Measurements from ENCODE around the gene KIAA1217. TPM values are rescaled to one million over a fixed set of nuclear protein-coding genes. Genes with fewer than 3 reads are reported as not detected.

Gene KIAA1217
- total and polyA plus RNA-seq, 9 of the 15 experiments (the other 6 are each of a cell fraction or from before 2014, with no cell fraction given), result 0.04 TPM; not detected in 8

DNA sequence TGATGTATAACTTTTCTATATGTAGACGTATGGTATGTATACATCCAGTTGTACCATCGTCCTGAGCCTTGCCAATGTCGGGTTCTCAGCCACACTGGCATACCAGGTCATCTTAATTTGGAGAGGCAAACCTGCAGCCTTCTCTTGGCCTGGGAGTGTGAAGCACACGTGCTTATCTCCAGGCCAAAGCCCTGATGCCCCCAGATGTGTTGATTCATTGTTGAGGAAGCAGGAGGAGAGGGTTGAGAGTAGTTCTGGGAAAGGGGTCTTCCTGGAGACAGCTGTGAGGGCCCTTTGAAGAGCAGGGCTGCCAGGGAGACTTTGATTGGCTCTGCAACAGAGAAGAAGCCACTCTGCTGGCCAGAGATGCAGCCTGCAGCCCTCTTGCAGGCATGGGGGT, 359.1 kb downstream of the KIAA1217 start (continued):
- TF ChIP-seq, protein P1, sequence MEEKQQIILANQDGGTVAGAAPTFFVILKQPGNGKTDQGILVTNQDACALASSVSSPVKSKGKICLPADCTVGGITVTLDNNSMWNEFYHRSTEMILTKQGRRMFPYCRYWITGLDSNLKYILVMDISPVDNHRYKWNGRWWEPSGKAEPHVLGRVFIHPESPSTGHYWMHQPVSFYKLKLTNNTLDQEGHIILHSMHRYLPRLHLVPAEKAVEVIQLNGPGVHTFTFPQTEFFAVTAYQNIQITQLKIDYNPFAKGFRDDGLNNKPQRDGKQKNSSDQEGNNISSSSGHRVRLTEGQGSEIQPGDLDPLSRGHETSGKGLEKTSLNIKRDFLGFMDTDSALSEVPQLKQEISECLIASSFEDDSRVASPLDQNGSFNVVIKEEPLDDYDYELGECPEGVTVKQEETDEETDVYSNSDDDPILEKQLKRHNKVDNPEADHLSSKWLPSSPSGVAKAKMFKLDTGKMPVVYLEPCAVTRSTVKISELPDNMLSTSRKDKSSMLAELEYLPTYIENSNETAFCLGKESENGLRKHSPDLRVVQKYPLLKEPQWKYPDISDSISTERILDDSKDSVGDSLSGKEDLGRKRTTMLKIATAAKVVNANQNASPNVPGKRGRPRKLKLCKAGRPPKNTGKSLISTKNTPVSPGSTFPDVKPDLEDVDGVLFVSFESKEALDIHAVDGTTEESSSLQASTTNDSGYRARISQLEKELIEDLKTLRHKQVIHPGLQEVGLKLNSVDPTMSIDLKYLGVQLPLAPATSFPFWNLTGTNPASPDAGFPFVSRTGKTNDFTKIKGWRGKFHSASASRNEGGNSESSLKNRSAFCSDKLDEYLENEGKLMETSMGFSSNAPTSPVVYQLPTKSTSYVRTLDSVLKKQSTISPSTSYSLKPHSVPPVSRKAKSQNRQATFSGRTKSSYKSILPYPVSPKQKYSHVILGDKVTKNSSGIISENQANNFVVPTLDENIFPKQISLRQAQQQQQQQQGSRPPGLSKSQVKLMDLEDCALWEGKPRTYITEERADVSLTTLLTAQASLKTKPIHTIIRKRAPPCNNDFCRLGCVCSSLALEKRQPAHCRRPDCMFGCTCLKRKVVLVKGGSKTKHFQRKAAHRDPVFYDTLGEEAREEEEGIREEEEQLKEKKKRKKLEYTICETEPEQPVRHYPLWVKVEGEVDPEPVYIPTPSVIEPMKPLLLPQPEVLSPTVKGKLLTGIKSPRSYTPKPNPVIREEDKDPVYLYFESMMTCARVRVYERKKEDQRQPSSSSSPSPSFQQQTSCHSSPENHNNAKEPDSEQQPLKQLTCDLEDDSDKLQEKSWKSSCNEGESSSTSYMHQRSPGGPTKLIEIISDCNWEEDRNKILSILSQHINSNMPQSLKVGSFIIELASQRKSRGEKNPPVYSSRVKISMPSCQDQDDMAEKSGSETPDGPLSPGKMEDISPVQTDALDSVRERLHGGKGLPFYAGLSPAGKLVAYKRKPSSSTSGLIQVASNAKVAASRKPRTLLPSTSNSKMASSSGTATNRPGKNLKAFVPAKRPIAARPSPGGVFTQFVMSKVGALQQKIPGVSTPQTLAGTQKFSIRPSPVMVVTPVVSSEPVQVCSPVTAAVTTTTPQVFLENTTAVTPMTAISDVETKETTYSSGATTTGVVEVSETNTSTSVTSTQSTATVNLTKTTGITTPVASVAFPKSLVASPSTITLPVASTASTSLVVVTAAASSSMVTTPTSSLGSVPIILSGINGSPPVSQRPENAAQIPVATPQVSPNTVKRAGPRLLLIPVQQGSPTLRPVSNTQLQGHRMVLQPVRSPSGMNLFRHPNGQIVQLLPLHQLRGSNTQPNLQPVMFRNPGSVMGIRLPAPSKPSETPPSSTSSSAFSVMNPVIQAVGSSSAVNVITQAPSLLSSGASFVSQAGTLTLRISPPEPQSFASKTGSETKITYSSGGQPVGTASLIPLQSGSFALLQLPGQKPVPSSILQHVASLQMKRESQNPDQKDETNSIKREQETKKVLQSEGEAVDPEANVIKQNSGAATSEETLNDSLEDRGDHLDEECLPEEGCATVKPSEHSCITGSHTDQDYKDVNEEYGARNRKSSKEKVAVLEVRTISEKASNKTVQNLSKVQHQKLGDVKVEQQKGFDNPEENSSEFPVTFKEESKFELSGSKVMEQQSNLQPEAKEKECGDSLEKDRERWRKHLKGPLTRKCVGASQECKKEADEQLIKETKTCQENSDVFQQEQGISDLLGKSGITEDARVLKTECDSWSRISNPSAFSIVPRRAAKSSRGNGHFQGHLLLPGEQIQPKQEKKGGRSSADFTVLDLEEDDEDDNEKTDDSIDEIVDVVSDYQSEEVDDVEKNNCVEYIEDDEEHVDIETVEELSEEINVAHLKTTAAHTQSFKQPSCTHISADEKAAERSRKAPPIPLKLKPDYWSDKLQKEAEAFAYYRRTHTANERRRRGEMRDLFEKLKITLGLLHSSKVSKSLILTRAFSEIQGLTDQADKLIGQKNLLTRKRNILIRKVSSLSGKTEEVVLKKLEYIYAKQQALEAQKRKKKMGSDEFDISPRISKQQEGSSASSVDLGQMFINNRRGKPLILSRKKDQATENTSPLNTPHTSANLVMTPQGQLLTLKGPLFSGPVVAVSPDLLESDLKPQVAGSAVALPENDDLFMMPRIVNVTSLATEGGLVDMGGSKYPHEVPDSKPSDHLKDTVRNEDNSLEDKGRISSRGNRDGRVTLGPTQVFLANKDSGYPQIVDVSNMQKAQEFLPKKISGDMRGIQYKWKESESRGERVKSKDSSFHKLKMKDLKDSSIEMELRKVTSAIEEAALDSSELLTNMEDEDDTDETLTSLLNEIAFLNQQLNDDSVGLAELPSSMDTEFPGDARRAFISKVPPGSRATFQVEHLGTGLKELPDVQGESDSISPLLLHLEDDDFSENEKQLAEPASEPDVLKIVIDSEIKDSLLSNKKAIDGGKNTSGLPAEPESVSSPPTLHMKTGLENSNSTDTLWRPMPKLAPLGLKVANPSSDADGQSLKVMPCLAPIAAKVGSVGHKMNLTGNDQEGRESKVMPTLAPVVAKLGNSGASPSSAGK (IDR thresholded peaks at IDR 0.05), result peak; percentile 92
- TF ChIP-seq KDM4B (IDR thresholded peaks at IDR 0.05; ENCODE audit: borderline replicate concordance in 2 of 2, low read depth in 1 of 2) (no peak), CBFA2T3 (IDR thresholded peaks at IDR 0.05) (peak; percentile 54), PHB2 (IDR thresholded peaks at IDR 0.05; ENCODE audit: low read depth) (no peak), ZNF766 (CRISPR knock-in tag; conservative IDR thresholded peaks at IDR 0.05) (no peak), DMBX1 (CRISPR knock-in tag; IDR thresholded peaks at IDR 0.05; ENCODE audit: borderline replicate concordance) (peak; percentile 37; the same call in 1 of the 2 replicates), ZSCAN32 (CRISPR knock-in tag; IDR thresholded peaks at IDR 0.05) (no peak), KLF13 (tag; IDR thresholded peaks at IDR 0.05; ENCODE audit: borderline replicate concordance, low read depth) (no peak), ARID1B (IDR thresholded peaks at IDR 0.05) (peak; percentile 69), ZNF143 (CRISPR knock-in tag; IDR thresholded peaks at IDR 0.05) (no peak), PURB (CRISPR knock-in tag; IDR thresholded peaks at IDR 0.05; ENCODE audit: low read depth) (no peak), FOXK1 (CRISPR knock-in tag; IDR thresholded peaks at IDR 0.05; ENCODE audit: borderline replicate concordance) (no peak)
- TF ChIP-seq, protein P2, sequence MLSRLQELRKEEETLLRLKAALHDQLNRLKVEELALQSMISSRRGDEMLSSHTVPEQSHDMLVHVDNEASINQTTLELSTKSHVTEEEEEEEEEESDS (CRISPR knock-in tag; IDR thresholded peaks at IDR 0.05), result no peak
- TF ChIP-seq, protein P3, sequence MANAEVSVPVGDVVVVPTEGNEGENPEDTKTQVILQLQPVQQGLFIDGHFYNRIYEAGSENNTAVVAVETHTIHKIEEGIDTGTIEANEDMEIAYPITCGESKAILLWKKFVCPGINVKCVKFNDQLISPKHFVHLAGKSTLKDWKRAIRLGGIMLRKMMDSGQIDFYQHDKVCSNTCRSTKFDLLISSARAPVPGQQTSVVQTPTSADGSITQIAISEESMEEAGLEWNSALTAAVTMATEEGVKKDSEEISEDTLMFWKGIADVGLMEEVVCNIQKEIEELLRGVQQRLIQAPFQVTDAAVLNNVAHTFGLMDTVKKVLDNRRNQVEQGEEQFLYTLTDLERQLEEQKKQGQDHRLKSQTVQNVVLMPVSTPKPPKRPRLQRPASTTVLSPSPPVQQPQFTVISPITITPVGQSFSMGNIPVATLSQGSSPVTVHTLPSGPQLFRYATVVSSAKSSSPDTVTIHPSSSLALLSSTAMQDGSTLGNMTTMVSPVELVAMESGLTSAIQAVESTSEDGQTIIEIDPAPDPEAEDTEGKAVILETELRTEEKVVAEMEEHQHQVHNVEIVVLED (CRISPR knock-in tag; IDR thresholded peaks at IDR 0.05), result no peak
- TF ChIP-seq, protein P4, sequence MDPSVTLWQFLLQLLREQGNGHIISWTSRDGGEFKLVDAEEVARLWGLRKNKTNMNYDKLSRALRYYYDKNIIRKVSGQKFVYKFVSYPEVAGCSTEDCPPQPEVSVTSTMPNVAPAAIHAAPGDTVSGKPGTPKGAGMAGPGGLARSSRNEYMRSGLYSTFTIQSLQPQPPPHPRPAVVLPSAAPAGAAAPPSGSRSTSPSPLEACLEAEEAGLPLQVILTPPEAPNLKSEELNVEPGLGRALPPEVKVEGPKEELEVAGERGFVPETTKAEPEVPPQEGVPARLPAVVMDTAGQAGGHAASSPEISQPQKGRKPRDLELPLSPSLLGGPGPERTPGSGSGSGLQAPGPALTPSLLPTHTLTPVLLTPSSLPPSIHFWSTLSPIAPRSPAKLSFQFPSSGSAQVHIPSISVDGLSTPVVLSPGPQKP (CRISPR knock-in tag; IDR thresholded peaks at IDR 0.05), result no peak
